Immature natural killer cell (primary cell): ENCODE measurements around the gene APOL1. TPM values are rescaled to one million over a fixed set of nuclear protein-coding genes. Genes with fewer than 3 reads are reported as not detected.
"Not testable (repeated sequence)": the region's sequence is repeated elsewhere in the genome, so short reads cannot be mapped to it uniquely, and the experiment has no call there.

ENCODE experiments used
- DNase-seq, 3 donors: peaks; one replicate each; pipeline ENCODE4 v3.0.0; 2022; ENCODE audit warnings: mixed read lengths in 1 of 3
- H3K27ac Mint-ChIP-seq, 6 donors: one replicate each; pipeline ENCODE4 v1.8.0; 2020; ENCODE audit warnings: mixed read lengths in 6 of 6, mild to moderate bottlenecking in 5 of 6, inconsistent platforms in 4 of 6, moderate library complexity in 3 of 6
- H3K27me3 Mint-ChIP-seq, 3 donors: one replicate each; pipeline ENCODE4 v1.8.0; 2020 to 2021; ENCODE audit warnings: low read depth in 3 of 3, mild to moderate bottlenecking in 3 of 3, mixed read lengths in 3 of 3, moderate library complexity in 3 of 3, inconsistent platforms in 1 of 3
- H3K36me3 Mint-ChIP-seq, 3 donors: one replicate each; pipeline ENCODE4 v1.8.0; 2020; ENCODE audit warnings: mixed read lengths in 3 of 3, inconsistent platforms in 2 of 3, mild to moderate bottlenecking in 2 of 3
- H3K4me1 Mint-ChIP-seq, 2 donors: one replicate each; pipeline ENCODE4 v1.8.0; 2020; ENCODE audit warnings: inconsistent platforms in 2 of 2, mild to moderate bottlenecking in 2 of 2, mixed read lengths in 2 of 2, moderate library complexity in 1 of 2
- H3K4me3 Mint-ChIP-seq, 5 donors: one replicate each; pipeline ENCODE4 v1.8.0; 2020; ENCODE audit warnings: mild to moderate bottlenecking in 5 of 5, mixed read lengths in 5 of 5, inconsistent platforms in 3 of 5, moderate library complexity in 3 of 5
- H3K9me3 Mint-ChIP-seq, 6 donors: one replicate each; pipeline ENCODE4 v1.8.0; 2020; ENCODE audit warnings: mild to moderate bottlenecking in 6 of 6, mixed read lengths in 6 of 6, inconsistent platforms in 4 of 6, moderate library complexity in 3 of 6
- polyA plus RNA-seq, 3 donors: library from polyadenylated mRNA; unstranded; fragments of 300-500 nt; fragmentation: Illumina TruSeq; gene quantifications; one replicate each; pipeline ENCODE4 v1.2.3, GENCODE V29; 2021

The APOL1 gene
- polyA plus RNA-seq, 3 donors from 2014 or later = 8.7 to 65.8 (median 14.8) TPM

GRCh38 chr22:36271951-36272350 lies 19.0 kb downstream of the APOL1 start:
- not testable (repeated sequence) for H3K27me3 Mint-ChIP-seq, H3K9me3 Mint-ChIP-seq, H3K4me3 Mint-ChIP-seq, H3K27ac Mint-ChIP-seq, DNase-seq, H3K4me1 Mint-ChIP-seq
- peaks cover 5 to 20% (median 19%) of the 10 kb centered on the region in 3 donors for H3K36me3 Mint-ChIP-seq

DNA sequence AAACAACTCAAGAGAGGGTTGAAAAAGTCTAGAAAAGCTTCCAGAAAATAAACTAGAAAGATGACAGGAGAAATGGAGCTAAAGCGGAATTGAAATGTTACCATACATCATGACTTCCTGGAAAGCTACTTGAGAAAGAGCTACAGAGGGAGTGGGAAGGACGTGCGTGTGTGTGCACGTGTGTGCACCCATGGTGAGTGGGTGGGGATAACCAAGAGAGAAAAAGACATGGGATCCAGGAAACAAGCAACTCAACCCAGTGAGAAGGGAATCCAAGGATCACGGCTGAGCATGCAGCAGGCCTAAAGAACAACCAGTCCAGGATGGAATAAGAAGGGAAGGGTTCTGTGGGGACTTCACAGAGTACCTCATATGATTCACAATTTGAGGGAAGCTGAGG lies 21.6 kb downstream of the APOL1 start:
- H3K27me3 Mint-ChIP-seq = peaks cover 0 to 9% (median 3%) of the 10 kb centered on the region in 3 donors
- DNase-seq = no peak
- peaks cover 0 to 16% (median 9%) of the 10 kb centered on the region in 3 donors for H3K36me3 Mint-ChIP-seq
- peaks cover 12 to 18% of the 10 kb centered on the region in 2 donors for H3K4me1 Mint-ChIP-seq
- no peak overlapping the region for H3K27ac Mint-ChIP-seq
- H3K4me3 Mint-ChIP-seq = peak overlapping the region in 1 of 5 donors; percentile 15
- H3K9me3 Mint-ChIP-seq = no peaks in the 10 kb centered on the region

DNA sequence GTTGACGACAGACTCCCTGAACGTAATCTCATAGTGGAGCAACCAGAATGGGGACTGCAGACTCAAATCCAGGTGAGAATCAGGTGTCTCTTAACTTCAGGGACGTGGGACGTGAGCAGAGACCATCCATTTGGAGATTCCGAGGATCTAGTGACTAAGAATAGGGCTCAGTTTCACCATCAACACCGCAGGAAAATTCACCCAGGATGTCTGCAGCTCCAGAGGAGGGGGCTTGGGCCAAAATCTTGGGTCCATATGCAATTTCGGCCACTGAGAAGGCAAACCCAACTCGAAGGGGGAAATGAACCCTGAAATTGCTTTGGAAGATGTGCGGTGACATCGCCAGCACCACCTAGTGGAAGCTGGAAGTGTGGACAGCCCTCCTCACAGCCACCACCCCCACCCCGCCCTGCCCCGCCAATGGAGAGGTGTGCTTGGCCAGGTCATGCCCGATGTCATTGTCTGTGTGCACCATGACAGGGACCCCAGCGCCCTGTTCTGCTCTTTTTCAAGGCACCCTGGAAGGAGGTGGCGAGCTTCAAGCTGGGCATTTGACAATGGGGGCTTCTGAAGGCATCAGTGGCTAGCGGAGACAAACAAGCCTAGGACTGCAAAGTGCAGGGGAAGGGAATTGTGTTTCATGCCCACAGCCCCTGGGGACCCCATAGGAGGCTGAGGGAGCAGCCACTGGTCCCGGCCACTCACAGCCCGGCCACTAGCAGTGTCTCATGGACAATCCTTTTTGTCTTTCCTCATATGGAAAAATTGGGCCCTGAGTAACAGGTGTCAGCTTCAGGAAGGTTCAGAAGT lies 24.8 kb downstream of the APOL1 start:
- no peaks in the 10 kb centered on the region for H3K9me3 Mint-ChIP-seq
- DNase-seq = peak; percentile 40 to 53 (median 46)
- H3K4me3 Mint-ChIP-seq = no peak overlapping the region
- H3K4me1 Mint-ChIP-seq = peaks cover 12 to 18% of the 10 kb centered on the region in 2 donors
- H3K27ac Mint-ChIP-seq = peak overlapping the region; percentile 16 to 82 (median 58)
- H3K36me3 Mint-ChIP-seq = peaks cover 7 to 29% (median 16%) of the 10 kb centered on the region in 3 donors
- H3K27me3 Mint-ChIP-seq = peaks cover 0 to 18% (median 5%) of the 10 kb centered on the region in 3 donors

GRCh38 chr22:36279219-36279666 lies 26.3 kb downstream of the APOL1 start:
- peak overlapping the region in 4 of 6 donors; percentile 40 to 60 (median 48) for H3K27ac Mint-ChIP-seq
- H3K27me3 Mint-ChIP-seq = peaks cover 0 to 21% (median 6%) of the 10 kb centered on the region in 3 donors
- DNase-seq = no peak
- H3K4me3 Mint-ChIP-seq = no peak overlapping the region
- peaks cover 12 to 18% of the 10 kb centered on the region in 2 donors for H3K4me1 Mint-ChIP-seq
- no peaks in the 10 kb centered on the region for H3K9me3 Mint-ChIP-seq
- peaks cover 7 to 29% (median 10%) of the 10 kb centered on the region in 3 donors for H3K36me3 Mint-ChIP-seq

DNA sequence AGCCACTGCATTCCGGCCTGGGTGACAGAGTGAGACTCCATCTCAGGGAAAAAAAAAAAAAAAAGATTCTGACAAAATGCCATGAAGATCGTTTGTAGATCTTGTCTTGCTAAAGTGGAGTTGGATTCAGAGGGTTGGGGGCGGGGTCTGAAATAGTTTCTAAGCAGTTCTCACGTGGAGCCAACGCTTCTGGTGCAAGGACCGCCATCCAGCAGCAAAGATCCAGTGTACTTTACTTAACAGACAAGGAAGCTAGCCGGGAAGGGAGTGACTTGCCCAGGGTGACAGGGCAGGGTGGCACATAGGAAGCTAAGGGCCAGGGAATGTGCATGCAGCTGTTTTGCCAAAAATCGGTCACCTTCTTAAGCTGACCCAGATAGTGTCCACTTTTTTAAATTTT lies 27.4 kb downstream of the APOL1 start:
- H3K9me3 Mint-ChIP-seq = no peaks in the 10 kb centered on the region

DNA sequence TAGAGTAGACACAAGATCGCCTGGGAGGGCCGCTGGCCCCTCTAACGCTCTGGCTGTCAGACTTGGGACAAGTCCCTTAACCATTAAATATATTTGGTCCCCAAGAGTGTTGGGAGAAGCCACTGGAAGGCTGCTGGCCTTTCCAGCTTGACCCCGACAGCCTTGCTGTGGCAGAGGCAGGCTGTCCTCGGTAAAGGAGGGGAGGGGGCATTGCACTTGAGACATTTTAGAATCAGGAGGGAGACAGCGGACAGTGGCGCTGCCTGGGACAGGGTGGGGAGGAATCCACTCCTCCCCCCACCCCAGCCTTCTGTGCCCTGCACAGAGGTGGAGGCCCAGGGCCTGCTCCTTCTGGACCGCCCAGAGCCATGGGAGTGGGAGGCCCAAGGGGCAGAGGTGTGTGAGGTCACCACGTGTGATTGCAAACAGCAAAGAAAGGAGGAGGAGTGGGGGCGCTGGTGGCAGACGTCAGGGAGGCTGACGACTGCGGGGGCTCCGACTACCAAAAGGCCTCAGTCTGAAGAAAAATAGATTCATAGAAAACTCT lies 28.9 kb downstream of the APOL1 start:
- Mint-ChIP-seq H3K9me3 (no peaks in the 10 kb centered on the region), H3K4me1 (peaks cover 16 to 22% of the 10 kb centered on the region in 2 donors), H3K27me3 (peaks cover 4 to 28% (median 10%) of the 10 kb centered on the region in 3 donors), H3K36me3 (peaks cover 9 to 40% (median 11%) of the 10 kb centered on the region in 3 donors), H3K27ac (peak overlapping the region in 1 of 6 donors; percentile 82), H3K4me3 (no peak overlapping the region)
- no peak for DNase-seq

More for the DNA sequence above, 27.4 kb downstream of the APOL1 start:
- Mint-ChIP-seq H3K27me3 (peaks cover 0 to 17% (median 10%) of the 10 kb centered on the region in 3 donors), H3K4me3 (no peak overlapping the region), H3K27ac (peak overlapping the region in 3 of 6 donors; percentile 52 to 71 (median 53)), H3K36me3 (peaks cover 4 to 34% (median 7%) of the 10 kb centered on the region in 3 donors), H3K4me1 (peaks cover 12 to 18% of the 10 kb centered on the region in 2 donors)
- DNase-seq = no peak

DNA sequence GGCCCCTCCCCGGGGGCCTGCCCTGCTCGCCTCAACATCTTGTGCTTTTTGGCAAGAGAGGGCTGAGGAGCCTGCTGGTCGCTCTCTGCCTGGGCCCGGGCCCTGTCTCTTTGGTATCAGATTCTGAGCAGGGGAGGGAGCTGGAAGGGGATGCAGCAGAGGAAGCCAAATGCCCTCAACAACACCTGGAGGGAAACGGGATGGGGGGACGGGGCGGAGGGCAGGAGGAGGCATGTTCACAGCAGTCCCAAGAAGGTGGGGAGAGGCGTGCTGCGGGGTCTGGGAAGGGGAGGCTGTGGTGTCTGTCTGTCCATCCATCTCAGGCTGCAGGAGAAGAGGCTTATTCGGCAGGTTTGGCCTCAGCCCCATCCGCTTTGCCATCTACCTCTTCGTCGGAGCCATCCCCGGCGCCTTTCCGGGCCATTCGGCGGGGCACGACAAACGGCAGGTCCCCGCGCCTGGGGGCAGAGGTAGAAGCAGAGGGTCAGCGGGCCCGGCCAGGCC lies 29.4 kb downstream of the APOL1 start:
- H3K4me1 Mint-ChIP-seq = peaks cover 19 to 22% of the 10 kb centered on the region in 2 donors

DNA sequence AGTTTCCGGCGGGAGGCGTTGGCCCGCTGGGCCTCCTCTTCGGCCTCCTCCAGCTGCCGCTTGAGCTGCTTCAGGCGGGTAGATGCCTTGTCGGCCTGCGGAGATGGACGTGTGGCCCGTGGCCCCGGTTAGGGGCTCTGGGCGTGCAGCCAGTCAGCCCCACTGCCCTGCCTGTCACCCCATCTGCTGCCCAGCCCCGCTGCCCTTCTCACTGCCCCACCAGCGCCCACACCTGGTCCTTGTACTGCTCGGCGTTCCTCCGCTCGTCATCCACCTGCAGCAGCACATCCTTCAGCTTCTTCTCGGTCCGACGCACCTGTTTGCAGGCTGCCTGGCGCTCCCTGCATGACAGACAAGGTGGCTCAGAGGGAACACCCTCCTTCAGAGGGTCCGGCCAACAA lies 31.2 kb downstream of the APOL1 start:
- Mint-ChIP-seq H3K4me1 (peaks cover 26 to 30% of the 10 kb centered on the region in 2 donors), H3K27me3 (peaks cover 12 to 37% (median 18%) of the 10 kb centered on the region in 3 donors), H3K36me3 (peaks cover 16 to 59% (median 24%) of the 10 kb centered on the region in 3 donors), H3K27ac (peak overlapping the region in 1 of 6 donors; percentile 23), H3K4me3 (no peak overlapping the region), H3K9me3 (no peaks in the 10 kb centered on the region)
- DNase-seq = no peak

More for the DNA sequence above, 29.4 kb downstream of the APOL1 start:
- DNase-seq = no peak
- no peak overlapping the region for H3K27ac Mint-ChIP-seq
- H3K27me3 Mint-ChIP-seq = peaks cover 9 to 33% (median 14%) of the 10 kb centered on the region in 3 donors
- H3K9me3 Mint-ChIP-seq = no peaks in the 10 kb centered on the region
- no peak overlapping the region for H3K4me3 Mint-ChIP-seq
- H3K36me3 Mint-ChIP-seq = peaks cover 14 to 45% (median 16%) of the 10 kb centered on the region in 3 donors

GRCh38 chr22:36285017-36285416 lies 32.1 kb downstream of the APOL1 start:
- Mint-ChIP-seq H3K4me3 (no peak overlapping the region), H3K9me3 (no peaks in the 10 kb centered on the region), H3K36me3 (peaks cover 19 to 62% (median 29%) of the 10 kb centered on the region in 3 donors), H3K4me1 (peaks cover 35 to 38% of the 10 kb centered on the region in 2 donors), H3K27ac (no peak overlapping the region), H3K27me3 (peaks cover 12 to 37% (median 23%) of the 10 kb centered on the region in 3 donors)
- no peak for DNase-seq

- peaks cover 20 to 60% (median 30%) of the 10 kb centered on the region in 3 donors for H3K36me3 Mint-ChIP-seq
- H3K9me3 Mint-ChIP-seq = no peaks in the 10 kb centered on the region
- no peak for DNase-seq
- H3K4me1 Mint-ChIP-seq = peaks cover 36 to 44% of the 10 kb centered on the region in 2 donors
- no peak overlapping the region for H3K4me3 Mint-ChIP-seq
- peaks cover 12 to 35% (median 24%) of the 10 kb centered on the region in 3 donors for H3K27me3 Mint-ChIP-seq
- no peak overlapping the region for H3K27ac Mint-ChIP-seq
Measured at GRCh38 chr22:36285545-36285944, 32.6 kb downstream of the APOL1 start.

DNA sequence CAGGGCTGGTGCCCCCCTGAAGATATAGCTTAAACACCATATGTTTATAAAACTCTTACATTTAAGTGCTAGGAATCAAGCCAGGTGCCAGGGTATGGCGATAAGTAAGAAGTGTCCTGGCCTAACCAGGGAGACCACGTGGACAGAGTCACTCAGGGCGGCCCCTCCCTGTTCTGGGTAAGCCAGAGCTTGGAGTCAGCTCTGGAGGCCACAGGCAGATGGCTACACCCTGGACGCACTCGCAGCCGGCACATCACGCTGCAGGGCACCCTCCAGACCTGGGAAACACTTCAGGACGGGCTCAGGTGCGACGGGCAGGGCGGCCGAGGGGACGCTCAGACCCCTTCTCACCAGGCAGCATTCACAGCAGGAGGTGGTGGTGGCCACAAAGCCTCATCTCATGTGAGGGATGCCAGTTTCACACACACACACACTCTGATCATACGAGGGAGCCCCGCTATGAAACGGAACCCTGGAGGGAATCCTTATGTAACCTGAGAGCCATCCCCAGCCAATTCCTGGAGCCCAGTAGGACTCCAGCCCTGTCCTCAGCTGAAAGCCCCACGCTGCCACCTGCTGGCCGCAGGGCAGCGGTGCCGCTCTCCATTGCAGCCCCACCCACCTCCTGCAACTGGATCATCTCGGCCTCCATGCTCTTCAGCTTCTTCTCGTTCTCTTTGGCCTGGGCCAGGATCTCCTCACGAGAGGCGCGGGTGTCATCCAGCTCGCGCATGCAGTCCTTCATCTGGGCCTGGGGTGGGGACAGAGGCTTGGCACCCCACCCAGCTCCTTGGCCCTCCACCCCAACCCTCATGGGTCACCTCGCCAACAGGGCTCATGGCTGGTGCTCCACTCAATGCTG lies 33.4 kb downstream of the APOL1 start:
- peaks cover 37 to 44% of the 10 kb centered on the region in 2 donors for H3K4me1 Mint-ChIP-seq
- peak; percentile 59 to 72 (median 66) for DNase-seq
- peak overlapping the region; percentile 69 to 88 (median 78) for H3K27ac Mint-ChIP-seq
- H3K27me3 Mint-ChIP-seq = peaks cover 12 to 32% (median 24%) of the 10 kb centered on the region in 3 donors
- H3K36me3 Mint-ChIP-seq = peaks cover 20 to 58% (median 25%) of the 10 kb centered on the region in 3 donors
- peak overlapping the region in 4 of 5 donors; percentile 5 to 70 (median 48) for H3K4me3 Mint-ChIP-seq
- H3K9me3 Mint-ChIP-seq = no peaks in the 10 kb centered on the region

- H3K27ac Mint-ChIP-seq = peak overlapping the region in 4 of 6 donors; percentile 62 to 86 (median 75)
- peaks cover 50 to 58% of the 10 kb centered on the region in 2 donors for H3K4me1 Mint-ChIP-seq
- no peak for DNase-seq
- peaks cover 15 to 34% (median 32%) of the 10 kb centered on the region in 3 donors for H3K27me3 Mint-ChIP-seq
- H3K4me3 Mint-ChIP-seq = peak overlapping the region in 3 of 5 donors; percentile 35 to 40 (median 39)
- H3K9me3 Mint-ChIP-seq = no peaks in the 10 kb centered on the region
- peaks cover 31 to 60% (median 34%) of the 10 kb centered on the region in 3 donors for H3K36me3 Mint-ChIP-seq
Measured at GRCh38 chr22:36287881-36288515, 35.1 kb downstream of the APOL1 start.
